Prostate gland (tissue), 2 donors: ENCODE results near the gene MGAT4D. TPM values are rescaled to one million over a fixed set of nuclear protein-coding genes. Genes with fewer than 3 reads are reported as not detected.
"Not testable (repeated sequence)": the region's sequence is repeated elsewhere in the genome, so short reads cannot be mapped to it uniquely, and the experiment has no call there.

ENCODE experiments used
- DNase-seq: peaks from one replicate; pipeline ENCODE4 v3.0.0-alpha.2; 2019; ENCODE audit warnings: low spot score
- H3K27ac ChIP-seq, 2 donors: fragments of 200-600 bp; sonication (generic); 2 replicates each; pipeline ENCODE4 v1.5.1; 2017 to 2019
- H3K27me3 ChIP-seq: fragments of 200-600 bp; sonication (generic); replicated peaks from 2 replicates; pipeline ENCODE4 v1.5.1; 2019; ENCODE audit not compliant: insufficient read depth
- H3K36me3 ChIP-seq, 2 donors: fragments of 200-600 bp; sonication (generic); 1 replicate in 1 of 2; 2 replicates in 1 of 2; pipeline versions ENCODE4 v1.5.1 to v1.8.1; 2017 to 2019
- H3K4me1 ChIP-seq: fragments of 200-600 bp; sonication (generic); replicated peaks from 2 replicates; pipeline ENCODE4 v1.5.1; 2019
- H3K4me3 ChIP-seq, 2 donors: fragments of 200-600 bp; sonication (generic); 2 replicates each; pipeline ENCODE4 v1.5.1; 2017 to 2019
- H3K9me3 ChIP-seq: fragments of 200-600 bp; sonication (generic); 2 replicates; pipeline ENCODE4 v1.5.1; 2017
- POLR2A ChIP-seq: fragments of 450-650 bp; IDR thresholded peaks from one replicate; pipeline ENCODE4 v1.6.1; 2016; ENCODE audit warnings: antibody characterized with exemption, mild to moderate bottlenecking
- POLR2AphosphoS5 ChIP-seq: sonication (generic); formaldehyde crosslinking; IDR thresholded peaks from one replicate; pipeline ENCODE4 v1.6.1; 2017; ENCODE audit warnings: antibody characterized with exemption
- WGBS: methylation state at CpG from one replicate; pipeline ENCODE4 v1.1.5; 2018; 5-methylcytosine and 5-hydroxymethylcytosine counted together
- intact Hi-C: fragments of 100-400 bp; cut with DNase I; formaldehyde crosslinking; loops from one replicate; pipeline ENCODE4 v1.14.2; 2022
- total RNA-seq, 2 donors: library from RNA; depleted of rRNA; stranded (reverse); fragments of >200 nt; gene quantifications; one replicate each; pipeline ENCODE4 v1.1.0, GENCODE V29; 2016
- TF ChIP-seq, protein P1 (sequence below), 4 experiments: fragments of 200-600 bp in 2 of 4; fragments of 450-650 bp in 2 of 4; sonication (generic) in 2 of 4; IDR thresholded peaks; 1 replicate in 3 of 4; 2 replicates in 1 of 4; pipeline ENCODE4 v1.5.1; 2016 to 2019; ENCODE audit warnings: antibody characterized with exemption in 4 of 4, mild to moderate bottlenecking in 2 of 4, moderate library complexity in 2 of 4

Gene MGAT4D
- total RNA-seq, 2 donors from 2014 or later, result 3.2 TPM; not detected in 1

DNA sequence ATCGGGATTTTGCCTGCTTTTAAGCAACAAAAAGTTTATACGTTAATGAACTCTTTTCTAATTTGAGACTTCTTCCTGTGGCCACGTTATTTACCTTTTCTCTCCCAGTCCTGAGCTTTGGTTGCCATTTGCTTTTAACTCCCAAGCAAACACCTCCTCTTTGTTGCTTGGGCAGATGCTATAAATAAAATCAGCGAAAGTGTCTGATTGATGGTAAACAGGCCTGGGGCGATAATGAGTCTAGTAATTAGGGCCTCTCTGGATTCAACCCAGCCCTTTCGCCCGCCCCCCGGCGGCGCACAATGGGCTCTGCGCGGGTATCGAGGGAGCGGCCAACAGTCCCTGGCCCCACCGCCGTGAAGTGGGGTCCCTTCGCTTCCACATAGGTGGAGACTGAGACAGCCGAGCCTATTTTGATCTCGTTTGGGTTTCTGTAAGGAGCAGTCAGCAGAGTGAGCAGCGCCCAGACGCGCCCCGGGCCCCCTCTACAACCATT lies 71.4 kb downstream of the MGAT4D start:
- TF ChIP-seq, protein P1, sequence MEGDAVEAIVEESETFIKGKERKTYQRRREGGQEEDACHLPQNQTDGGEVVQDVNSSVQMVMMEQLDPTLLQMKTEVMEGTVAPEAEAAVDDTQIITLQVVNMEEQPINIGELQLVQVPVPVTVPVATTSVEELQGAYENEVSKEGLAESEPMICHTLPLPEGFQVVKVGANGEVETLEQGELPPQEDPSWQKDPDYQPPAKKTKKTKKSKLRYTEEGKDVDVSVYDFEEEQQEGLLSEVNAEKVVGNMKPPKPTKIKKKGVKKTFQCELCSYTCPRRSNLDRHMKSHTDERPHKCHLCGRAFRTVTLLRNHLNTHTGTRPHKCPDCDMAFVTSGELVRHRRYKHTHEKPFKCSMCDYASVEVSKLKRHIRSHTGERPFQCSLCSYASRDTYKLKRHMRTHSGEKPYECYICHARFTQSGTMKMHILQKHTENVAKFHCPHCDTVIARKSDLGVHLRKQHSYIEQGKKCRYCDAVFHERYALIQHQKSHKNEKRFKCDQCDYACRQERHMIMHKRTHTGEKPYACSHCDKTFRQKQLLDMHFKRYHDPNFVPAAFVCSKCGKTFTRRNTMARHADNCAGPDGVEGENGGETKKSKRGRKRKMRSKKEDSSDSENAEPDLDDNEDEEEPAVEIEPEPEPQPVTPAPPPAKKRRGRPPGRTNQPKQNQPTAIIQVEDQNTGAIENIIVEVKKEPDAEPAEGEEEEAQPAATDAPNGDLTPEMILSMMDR (IDR thresholded peaks at IDR 0.05), result no peak
- no peak for TF ChIP-seq POLR2A
- no peak for TF ChIP-seq POLR2AphosphoS5
- WGBS, result 4% methylated on average over 19 of the region's 23 CpGs
- intact Hi-C loops, result no loop called here
- Histone ChIP-seq H3K9me3 (no peaks in the 10 kb centered on the region), H3K27me3 (no peaks in the 10 kb centered on the region), H3K4me3 (peak overlapping the region; percentile 47 to 54), H3K4me1 (no peaks in the 10 kb centered on the region), H3K36me3 (no peaks in the 10 kb centered on the region), H3K27ac (peak overlapping the region; percentile 53 to 76)
- no peak for DNase-seq

GRCh38 chr4:140423106-140423505 lies 75.0 kb downstream of the MGAT4D start:
- Histone ChIP-seq H3K9me3 (no peaks in the 10 kb centered on the region), H3K36me3 (no peaks in the 10 kb centered on the region), H3K4me3 (no peak overlapping the region), H3K4me1 (no peaks in the 10 kb centered on the region), H3K27ac (no peak overlapping the region), H3K27me3 (no peaks in the 10 kb centered on the region)
- intact Hi-C loops, result no loop called here
- DNase-seq, result no peak
- TF ChIP-seq POLR2A, result no peak
- TF ChIP-seq, protein P1 (IDR thresholded peaks at IDR 0.05), result no peak
- no peak for TF ChIP-seq POLR2AphosphoS5

GRCh38 chr4:140413130-140413969 lies 84.7 kb downstream of the MGAT4D start:
- H3K27ac ChIP-seq, H3K9me3 ChIP-seq, DNase-seq, intact Hi-C loops, H3K4me3 ChIP-seq, H3K4me1 ChIP-seq, H3K36me3 ChIP-seq, H3K27me3 ChIP-seq: not testable (repeated sequence)
- WGBS, result 88% methylated on average over 28 of the region's 32 CpGs

DNA sequence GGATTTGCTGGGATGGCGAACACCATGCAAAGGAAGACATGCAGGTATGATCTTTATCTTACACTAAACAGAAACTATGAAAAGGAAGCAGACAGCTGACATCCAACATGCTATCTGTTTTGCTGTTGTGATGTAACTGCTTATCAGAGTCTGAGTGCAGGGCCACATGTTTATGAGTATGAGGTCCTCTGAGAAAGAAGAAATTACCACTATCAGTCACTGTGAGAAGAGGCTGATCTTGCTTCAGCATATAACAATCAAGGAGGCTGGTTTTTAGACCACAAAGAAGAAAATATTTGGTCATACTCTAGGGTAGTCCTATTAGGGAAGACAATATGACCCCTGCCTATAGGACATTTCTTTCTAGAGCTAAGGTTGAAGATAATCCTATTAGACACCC lies 89.1 kb downstream of the MGAT4D start:
- no peak overlapping the region for H3K4me3 ChIP-seq
- H3K9me3 ChIP-seq, result no peaks in the 10 kb centered on the region
- no peaks in the 10 kb centered on the region for H3K27me3 ChIP-seq
- H3K27ac ChIP-seq, result no peak overlapping the region
- no peak for TF ChIP-seq POLR2AphosphoS5
- no peak for TF ChIP-seq POLR2A
- TF ChIP-seq, protein P1 (IDR thresholded peaks at IDR 0.05), result no peak
- H3K36me3 ChIP-seq, result no peaks in the 10 kb centered on the region
- 100% methylated on average over 1 of the region's 1 CpG for WGBS
- no peaks in the 10 kb centered on the region for H3K4me1 ChIP-seq
- DNase-seq, result no peak
- intact Hi-C loops, result no loop called here

- intact Hi-C loops, result no loop called here
- H3K9me3 ChIP-seq, result no peaks in the 10 kb centered on the region
These were observed 91.8 kb downstream of the MGAT4D start for GRCh38 chr4:140406292-140406691.

More at GRCh38 chr4:140406292-140406691, 91.8 kb downstream of the MGAT4D start:
- no peak for DNase-seq
- Histone ChIP-seq H3K4me3 (no peak overlapping the region), H3K4me1 (no peaks in the 10 kb centered on the region), H3K36me3 (no peaks in the 10 kb centered on the region), H3K27ac (no peak overlapping the region), H3K27me3 (no peaks in the 10 kb centered on the region)
- TF ChIP-seq POLR2AphosphoS5, result no peak
- TF ChIP-seq, protein P1 (IDR thresholded peaks at IDR 0.05), result no peak
- no peak for TF ChIP-seq POLR2A
